ENCODE results near the gene CHIA.
"Not testable (repeated sequence)": the region's sequence is repeated elsewhere in the genome, so short reads cannot be mapped to it uniquely, and the experiment has no call there.

Gene CHIA

DNA sequence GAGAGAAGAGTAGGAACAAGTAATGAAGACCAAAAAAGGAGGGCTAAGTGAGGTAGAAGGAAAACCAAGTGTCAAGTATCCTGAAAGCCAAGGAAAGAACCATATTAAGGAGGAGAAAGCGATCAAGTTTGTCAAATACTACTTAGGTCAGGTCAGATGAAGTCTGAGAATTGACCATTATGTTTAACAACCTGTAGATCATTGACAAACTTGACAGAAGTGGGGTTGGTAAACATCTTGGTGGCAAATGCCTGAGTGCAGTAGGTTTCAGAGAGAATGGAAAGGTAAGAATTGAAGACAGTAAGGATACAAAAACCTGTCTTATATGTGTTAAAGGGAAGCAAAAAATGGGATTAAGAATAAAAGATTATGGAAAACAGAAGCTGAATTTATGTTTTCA lies 3.7 kb upstream of the CHIA start:
- no peak for DNase-seq

- DNase-seq: no peak
These were observed 1.3 kb upstream of the CHIA start for GRCh38 chr1:111289371-111289770.

GRCh38 chr1:111290104-111290503 lies 547 bp upstream of the CHIA start:
- DNase-seq: no peak

GRCh38 chr1:111294390-111294789 lies 3.7 kb downstream of the CHIA start:
- DNase-seq: no peak

- no peak for DNase-seq
These were observed 11.7 kb downstream of the CHIA start for GRCh38 chr1:111302374-111302773.

- no peak for DNase-seq
These were observed 19.0 kb downstream of the CHIA start for GRCh38 chr1:111309690-111310089.

DNA sequence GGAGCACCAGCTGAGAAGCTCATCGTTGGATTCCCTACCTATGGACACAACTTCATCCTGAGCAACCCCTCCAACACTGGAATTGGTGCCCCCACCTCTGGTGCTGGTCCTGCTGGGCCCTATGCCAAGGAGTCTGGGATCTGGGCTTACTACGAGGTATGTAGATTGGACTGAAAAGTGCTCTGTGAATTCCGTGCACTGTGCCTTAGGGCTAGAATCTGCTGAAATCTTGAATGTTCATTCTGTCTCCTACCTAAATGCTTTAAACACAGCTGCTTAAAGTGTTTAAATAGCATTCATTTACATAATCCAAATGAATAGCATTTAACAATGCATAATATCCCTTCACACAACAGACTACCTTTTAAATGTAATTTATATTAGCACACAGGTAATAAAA lies 27.9 kb downstream of the CHIA start:
- DNase-seq: no peak

- DNase-seq: no peak
These were observed 29.6 kb downstream of the CHIA start for GRCh38 chr1:111320066-111320879.

DNA sequence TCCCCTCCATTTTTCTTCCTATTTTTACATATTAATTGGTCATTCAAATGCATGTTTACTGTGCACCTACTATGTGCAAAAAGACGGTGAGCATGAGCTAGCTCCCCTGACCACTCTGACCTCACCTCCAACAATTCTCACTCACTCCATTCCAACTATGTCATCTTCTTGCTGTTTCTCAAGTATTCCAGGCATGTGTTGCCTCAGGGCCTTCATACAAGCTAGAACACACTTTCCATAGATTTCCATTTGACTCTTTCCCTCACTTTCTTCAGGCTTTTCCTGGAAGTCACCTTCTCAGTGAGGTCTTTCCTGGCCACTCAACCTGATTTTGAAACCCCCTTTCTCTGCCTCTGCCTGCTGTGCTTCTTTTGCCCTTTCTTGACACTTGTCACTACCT lies 32.6 kb downstream of the CHIA start:
- no peak for DNase-seq

DNA sequence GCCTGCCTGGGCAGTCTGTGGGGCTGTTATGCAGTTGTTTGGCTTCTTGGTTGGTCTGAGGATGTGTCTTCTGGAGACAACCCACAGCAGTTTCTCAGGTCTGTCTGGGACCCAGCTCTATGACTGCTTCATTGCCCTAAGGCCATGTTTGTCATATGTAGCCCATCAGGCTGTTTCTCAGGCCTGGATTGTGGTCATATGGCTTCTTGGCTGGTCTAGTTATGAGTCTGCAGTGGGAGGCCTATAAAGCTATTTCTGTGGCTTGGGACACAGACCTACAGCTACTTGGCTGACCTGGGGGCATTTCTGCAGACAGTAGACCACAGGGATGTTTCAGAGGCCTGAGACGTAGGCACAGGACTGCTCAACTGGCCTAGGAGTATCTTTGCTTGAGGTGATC lies 41.5 kb downstream of the CHIA start:
- DNase-seq: no peak

DNA sequence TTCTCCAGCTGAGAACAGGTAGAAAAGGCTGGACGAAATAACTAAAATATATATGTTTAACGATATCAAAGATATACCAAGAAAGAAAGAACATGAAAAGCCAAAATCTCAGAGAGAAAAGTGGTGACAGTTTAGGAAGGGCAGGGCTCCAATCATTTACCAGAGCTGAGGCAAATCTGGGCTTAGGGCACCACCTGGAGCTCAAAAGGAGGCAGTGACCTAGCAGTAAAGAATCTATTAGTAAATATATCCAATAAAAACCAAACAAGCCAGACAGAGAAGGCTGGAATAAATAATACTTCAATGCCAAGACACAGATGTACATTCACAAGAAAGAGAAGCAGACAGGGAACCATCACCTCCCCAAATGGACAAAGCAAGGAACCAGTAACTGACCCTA lies 43.5 kb downstream of the CHIA start:
- DNase-seq: peak; percentile 45

DNA sequence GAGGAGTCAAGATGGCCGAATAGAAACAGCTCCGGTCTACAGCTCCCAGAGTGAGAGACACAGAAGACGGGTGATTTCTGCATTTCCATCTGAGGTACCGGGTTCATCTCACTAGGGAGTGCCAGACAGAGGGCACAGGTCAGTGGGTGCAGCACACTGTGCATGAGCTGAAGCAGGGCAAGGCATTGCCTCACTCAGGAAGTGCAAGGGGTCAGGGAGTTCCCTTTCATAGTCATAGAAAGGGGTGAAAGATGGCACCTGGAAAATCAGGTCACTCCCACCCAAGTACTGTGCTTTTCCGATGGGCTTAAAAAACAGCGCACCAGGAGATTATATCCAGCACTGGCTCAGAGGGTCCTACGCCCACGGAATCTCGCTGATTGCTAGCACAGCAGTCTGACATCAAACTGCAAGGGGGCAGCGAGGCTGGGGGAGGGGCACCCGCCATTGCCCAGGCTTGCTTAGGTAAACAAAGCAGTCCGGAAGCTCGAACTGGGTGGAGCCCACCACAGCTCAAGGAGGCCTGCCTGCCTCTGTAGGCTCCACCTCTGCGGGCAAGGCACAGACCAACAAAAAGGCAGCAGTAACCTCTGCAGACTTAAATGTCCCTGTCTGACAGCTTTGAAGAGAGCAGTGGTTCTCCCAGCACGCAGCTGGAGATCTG lies 44.7 kb downstream of the CHIA start:
- DNase-seq: not testable (repeated sequence)

DNA sequence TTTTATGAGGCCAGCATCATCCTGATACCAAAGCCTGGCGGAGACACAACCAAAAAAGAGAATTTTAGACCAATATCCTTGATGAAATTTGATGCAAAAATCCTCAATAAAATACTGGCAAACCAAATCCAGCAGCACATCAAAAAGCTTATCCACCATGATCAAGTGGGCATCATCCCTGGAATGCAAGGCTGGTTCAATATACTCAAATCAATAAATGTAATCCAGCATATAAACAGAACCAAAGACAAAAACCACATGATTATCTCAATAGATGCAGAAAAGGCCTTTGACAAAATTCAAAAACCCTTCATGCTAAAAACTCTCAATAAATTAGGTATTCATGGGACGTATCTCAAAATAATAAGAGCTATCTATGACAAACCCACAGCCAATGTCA lies 48.2 kb downstream of the CHIA start:
- not testable (repeated sequence) for DNase-seq

DNA sequence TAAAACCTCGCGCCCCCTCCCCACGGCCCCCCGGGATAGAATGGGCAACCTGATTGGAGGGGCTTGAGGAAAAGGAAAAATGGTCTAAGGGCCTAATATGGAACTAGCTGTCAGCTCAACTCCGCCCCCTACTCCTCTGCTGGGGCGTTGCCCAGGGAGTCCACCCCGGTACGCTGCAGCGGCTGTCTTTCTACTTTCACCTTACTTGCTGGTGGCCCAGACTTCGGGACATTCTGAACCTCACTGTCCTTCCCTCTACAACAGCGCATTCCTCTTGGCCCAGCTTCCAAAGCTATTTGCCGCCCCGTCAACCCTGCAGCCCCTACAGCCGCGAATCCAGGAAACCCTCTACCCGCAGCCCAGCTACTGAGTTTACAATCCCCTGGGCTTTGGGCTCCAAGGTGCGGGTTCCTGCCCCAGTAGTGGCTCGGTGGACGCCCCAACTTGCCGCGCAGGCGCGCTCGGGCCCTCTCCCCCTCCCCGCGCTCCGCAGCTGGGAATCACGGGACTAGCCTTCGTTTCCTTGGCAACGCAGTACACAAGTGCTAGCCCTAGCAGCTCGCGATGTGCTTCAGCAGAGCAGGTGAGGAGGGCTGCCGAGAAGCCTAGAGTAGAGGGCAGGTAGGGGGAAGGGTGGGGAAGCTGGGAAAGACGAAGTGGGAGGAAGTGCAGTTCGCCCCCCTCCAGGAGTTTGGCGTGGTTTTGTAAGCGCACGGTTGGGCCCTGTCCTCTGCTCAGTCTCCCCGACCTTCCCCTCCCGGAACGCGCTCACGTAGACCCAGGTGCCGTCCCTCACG lies 55.6 kb downstream of the CHIA start:
- peak; percentile 83 for DNase-seq

DNA sequence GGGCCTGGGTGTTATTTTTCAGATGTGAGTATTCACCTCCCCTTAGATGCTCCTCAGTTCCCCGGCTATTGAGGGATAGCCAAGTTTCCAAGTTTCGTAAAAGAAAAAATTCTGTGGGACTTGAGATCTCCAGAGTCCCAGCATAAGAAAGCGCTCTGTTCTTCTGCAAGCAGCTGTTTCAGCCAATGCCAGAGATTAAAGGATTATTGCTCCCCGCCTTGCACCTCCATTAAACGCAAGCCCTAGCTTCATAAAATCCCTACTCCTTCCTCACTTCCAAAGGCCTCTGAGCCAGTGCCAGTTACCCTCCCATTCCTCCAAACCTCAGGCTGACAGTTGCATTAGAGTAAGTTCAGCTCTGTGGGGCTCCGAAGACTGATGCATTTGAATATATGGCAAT lies 56.4 kb downstream of the CHIA start:
- DNase-seq: no peak

GRCh38 chr1:111351700-111352099 lies 61.0 kb downstream of the CHIA start:
- no peak for DNase-seq

- DNase-seq: peak; percentile 14
These were observed 63.9 kb downstream of the CHIA start for GRCh38 chr1:111354584-111354983.

DNA sequence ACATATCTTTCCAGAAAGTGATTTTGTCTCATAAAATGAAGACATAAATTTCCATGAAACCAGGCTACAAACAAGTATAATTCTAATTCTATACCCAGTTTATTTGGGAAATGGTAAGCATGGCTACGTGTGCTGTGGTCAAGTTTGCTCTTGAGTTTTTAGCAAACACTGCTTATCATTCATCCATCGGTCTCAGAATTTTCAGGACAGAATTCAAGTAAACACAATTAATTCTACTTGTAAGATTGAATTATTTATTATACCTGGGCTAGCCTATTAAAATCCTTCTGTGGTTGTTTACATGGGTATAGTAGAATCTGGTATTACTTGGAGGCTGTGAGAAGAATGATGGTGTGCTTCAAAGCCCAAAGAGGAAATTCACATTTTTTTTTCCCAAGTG lies 68.3 kb downstream of the CHIA start:
- DNase-seq: no peak

- DNase-seq: no peak
These were observed 68.7 kb downstream of the CHIA start for GRCh38 chr1:111359376-111359775.

DNA sequence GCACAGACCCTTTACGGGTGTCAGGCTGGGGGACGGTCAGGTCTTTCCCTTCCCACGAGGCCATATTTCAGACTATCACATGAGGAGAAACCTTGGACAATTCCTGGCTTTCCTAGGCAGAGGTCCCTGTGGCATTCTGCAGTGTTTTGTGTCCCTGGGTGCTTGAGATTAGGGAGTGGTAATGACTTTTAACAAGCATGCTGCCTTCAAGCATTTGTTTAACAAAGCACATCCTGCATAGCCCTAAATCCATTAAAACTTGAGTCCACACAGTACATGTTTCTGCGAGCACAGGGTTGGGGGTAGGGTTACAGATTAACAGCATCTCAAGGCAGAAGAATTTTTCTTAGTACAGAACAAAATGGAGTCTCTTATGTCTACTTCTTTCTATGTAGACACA lies 69.6 kb downstream of the CHIA start:
- not testable (repeated sequence) for DNase-seq

- no peak for DNase-seq
These were observed 71.1 kb downstream of the CHIA start for GRCh38 chr1:111361761-111362160.

DNA sequence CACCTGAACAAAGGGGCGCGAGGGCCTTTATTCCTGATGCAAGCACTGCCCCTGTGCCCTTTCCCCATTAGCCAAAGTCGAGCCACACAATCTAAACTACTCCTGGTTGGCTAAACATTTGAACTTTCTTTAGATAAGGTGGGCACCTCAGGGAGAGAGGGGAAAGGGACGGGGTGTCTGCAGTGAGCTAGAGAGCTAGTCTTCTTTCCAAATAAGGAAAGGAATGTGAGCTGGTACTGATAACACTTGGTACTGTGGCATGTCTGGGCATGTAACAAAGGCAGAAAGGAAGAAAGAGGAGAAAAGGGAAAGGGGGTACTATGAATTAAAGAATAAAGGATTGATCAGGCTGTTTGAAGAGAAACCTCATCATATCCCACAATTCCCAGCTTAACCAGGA lies 74.0 kb downstream of the CHIA start:
- DNase-seq: no peak

DNA sequence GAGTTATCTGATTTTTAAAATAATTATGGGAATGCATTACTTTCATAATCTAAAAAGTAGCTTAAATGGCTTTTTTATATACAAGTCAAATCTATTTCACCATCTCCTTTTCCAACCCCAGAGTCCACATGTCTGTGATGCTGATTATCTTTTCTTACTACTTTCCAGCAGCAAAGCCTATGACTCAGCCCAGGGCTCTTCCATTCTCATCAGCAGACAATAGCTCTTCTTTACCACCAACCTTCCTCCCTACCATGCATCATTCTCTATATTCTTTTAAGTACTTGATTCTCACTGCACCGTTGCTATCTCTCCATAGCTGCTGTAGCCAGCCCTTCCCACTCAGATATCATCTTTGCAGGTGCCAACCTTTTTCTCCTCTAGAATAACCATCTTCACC lies 75.6 kb downstream of the CHIA start:
- DNase-seq: no peak

DNA sequence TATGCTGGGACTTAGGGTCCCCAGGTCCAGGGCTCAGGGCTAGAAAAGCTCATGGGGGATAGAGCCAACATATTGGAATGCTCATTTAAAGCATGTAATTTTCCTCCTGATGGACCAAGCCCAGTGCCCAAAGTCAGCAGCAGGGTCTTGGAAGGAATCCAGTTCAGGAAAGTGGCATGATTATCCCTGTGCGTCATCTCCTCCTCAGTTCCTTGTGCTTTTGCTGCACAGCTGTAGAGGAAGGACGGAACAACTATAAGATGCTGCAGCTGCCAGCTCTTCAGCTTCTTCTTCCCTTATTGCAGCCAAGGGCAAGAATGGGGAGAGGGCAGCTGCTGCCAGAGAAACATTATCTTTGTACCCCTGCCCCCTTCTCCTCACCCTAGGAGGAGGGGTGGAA lies 78.5 kb downstream of the CHIA start:
- DNase-seq: no peak

Measured in activated CD4-positive, alpha-beta T cell treated with anti-CD3 and anti-CD28 coated beads, Interleukin-2, amount 50 U/mL, for 16 hours (primary cell).